Forelimb muscle (tissue), 1 donor: Measurements from ENCODE around the gene DTWD2. TPM values are rescaled to one million over a fixed set of nuclear protein-coding genes. Genes with fewer than 3 reads are reported as not detected.

Source experiments
- polyA plus RNA-seq: library from polyadenylated mRNA; unstranded; fragments of 120-200 nt; gene quantifications from one replicate; pipeline ENCODE4 v1.2.1, GENCODE V29; 2013; ENCODE audit not compliant: insufficient read length

DTWD2 gene
- polyA plus RNA-seq, 1 donor = 7.8 TPM

Other genes with a start within 250 kb of the DTWD2 start
- gene DMXL1, start 82.5 kb upstream of the DTWD2 start, polyA plus RNA-seq = 22.0 TPM